GM18526 (cell line): ENCODE data around the gene HECTD1.

ENCODE experiments used
- POLR2A ChIP-seq: IDR thresholded peaks from 3 replicates; pipeline ENCODE4 v1.6.1; 2011; ENCODE audit not compliant: insufficient read length; ENCODE audit errors: extremely low read depth

HECTD1 gene

GRCh38 chr14:31057035-31057434, 150.6 kb downstream of the HECTD1 start:
- no peak for TF ChIP-seq POLR2A

GRCh38 chr14:31051511-31051910, 156.1 kb downstream of the HECTD1 start:
- no peak for TF ChIP-seq POLR2A

- TF ChIP-seq POLR2A, result no peak
Measured at GRCh38 chr14:31051023-31051422, 156.6 kb downstream of the HECTD1 start.
